CD1c-positive myeloid dendritic cell (primary cell): Measurements from ENCODE around the gene OR4C16.

ENCODE experiments used
- DNase-seq: peaks from one replicate; pipeline ENCODE4 v3.0.0-alpha.2; 2016; ENCODE audit errors: extremely low spot score

OR4C16 gene

GRCh38 chr11:55571828-55572227, at the start of gene OR4C16:
OR4C16 (plus strand) TSS chr11:55572128; CDS start chr11:55572128, 0 bp downstream.
- DNase-seq, result no peak

GRCh38 chr11:55554169-55554568, 17.8 kb upstream of the OR4C16 start, which contains the start of gene OR4C15:
OR4C15 (plus strand) TSS chr11:55554469; CDS start chr11:55554469, 0 bp downstream.
- no peak for DNase-seq

GRCh38 chr11:55572548-55572947, 620 bp downstream of the OR4C16 start:
- DNase-seq, result no peak

GRCh38 chr11:55607545-55607944, 35.6 kb downstream of the OR4C16 start, which contains the start of gene OR4C11:
OR4C11 (minus strand) TSS chr11:55607645; CDS start chr11:55604373, 3,272 bp downstream.
- DNase-seq, result no peak
